Measurements from ENCODE around the gene MFSD1. TPM values are rescaled to one million over a fixed set of nuclear protein-coding genes. Genes with fewer than 3 reads are reported as not detected.

The MFSD1 gene
- total RNA-seq, 1 experiment from 2014 or later, result 50.7 TPM

DNA sequence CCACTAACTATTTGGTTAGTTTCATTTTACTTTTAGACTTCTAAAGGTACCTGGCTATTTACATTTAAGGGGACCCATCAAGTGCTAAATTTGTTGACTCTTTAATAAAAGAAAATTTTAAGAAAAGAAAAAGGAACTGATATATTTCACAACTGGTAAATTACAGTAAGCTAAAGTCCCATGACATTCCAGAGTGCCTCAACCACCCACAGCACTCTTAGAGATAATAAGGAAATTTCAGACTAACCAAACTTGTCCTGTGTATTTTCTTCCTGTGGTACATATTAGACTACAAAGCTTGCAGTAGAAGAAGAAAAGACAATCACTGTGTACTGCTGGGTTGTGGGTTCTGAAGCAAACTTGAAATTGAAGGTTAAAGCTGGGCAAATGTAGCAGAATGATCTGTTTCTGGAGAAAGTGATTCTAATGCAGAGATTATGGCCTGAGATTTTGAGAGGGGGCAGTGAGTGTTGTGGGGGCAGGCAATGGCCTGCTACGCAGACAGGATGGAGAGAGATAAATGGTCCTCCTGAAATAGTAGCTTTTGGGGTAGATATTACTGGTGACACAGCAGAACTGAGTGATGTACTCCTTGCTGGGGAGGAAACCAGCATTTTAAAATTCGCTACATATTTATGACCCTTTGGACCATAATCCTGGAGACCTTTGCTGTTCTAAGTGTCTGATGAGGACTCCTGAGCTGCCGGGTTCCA, 24.5 kb upstream of the MFSD1 start:
- H3K36me3 ChIP-seq (ENCODE audit: control insufficient read depth, insufficient read depth, low read length), result no peaks in the 10 kb centered on the region
- no TSS peak for BruUV-seq (replicated peaks)
- no peaks in the 10 kb centered on the region for H3K27me3 ChIP-seq (ENCODE audit: control insufficient read depth, insufficient read depth, low read length)
- no peak for ATAC-seq
- ChIA-PET CTCF (interaction anchor here (1.0 kb wide), 1 partner anchor 12 kb away, joined by 3 read pairs; no protein-coding TSS in a partner anchor), POLR2A (no interaction called here)
- TF ChIP-seq, protein P1, sequence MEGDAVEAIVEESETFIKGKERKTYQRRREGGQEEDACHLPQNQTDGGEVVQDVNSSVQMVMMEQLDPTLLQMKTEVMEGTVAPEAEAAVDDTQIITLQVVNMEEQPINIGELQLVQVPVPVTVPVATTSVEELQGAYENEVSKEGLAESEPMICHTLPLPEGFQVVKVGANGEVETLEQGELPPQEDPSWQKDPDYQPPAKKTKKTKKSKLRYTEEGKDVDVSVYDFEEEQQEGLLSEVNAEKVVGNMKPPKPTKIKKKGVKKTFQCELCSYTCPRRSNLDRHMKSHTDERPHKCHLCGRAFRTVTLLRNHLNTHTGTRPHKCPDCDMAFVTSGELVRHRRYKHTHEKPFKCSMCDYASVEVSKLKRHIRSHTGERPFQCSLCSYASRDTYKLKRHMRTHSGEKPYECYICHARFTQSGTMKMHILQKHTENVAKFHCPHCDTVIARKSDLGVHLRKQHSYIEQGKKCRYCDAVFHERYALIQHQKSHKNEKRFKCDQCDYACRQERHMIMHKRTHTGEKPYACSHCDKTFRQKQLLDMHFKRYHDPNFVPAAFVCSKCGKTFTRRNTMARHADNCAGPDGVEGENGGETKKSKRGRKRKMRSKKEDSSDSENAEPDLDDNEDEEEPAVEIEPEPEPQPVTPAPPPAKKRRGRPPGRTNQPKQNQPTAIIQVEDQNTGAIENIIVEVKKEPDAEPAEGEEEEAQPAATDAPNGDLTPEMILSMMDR (IDR thresholded peaks at IDR 0.05), result no peak
- TF ChIP-seq TCF7L2 (IDR thresholded peaks at IDR 0.05; ENCODE audit: low read depth, low read length), result no peak
- no peak for TF ChIP-seq POLR2AphosphoS5 (IDR thresholded peaks at IDR 0.05; ENCODE audit: low read depth, low read length)
- TF ChIP-seq, protein P2, sequence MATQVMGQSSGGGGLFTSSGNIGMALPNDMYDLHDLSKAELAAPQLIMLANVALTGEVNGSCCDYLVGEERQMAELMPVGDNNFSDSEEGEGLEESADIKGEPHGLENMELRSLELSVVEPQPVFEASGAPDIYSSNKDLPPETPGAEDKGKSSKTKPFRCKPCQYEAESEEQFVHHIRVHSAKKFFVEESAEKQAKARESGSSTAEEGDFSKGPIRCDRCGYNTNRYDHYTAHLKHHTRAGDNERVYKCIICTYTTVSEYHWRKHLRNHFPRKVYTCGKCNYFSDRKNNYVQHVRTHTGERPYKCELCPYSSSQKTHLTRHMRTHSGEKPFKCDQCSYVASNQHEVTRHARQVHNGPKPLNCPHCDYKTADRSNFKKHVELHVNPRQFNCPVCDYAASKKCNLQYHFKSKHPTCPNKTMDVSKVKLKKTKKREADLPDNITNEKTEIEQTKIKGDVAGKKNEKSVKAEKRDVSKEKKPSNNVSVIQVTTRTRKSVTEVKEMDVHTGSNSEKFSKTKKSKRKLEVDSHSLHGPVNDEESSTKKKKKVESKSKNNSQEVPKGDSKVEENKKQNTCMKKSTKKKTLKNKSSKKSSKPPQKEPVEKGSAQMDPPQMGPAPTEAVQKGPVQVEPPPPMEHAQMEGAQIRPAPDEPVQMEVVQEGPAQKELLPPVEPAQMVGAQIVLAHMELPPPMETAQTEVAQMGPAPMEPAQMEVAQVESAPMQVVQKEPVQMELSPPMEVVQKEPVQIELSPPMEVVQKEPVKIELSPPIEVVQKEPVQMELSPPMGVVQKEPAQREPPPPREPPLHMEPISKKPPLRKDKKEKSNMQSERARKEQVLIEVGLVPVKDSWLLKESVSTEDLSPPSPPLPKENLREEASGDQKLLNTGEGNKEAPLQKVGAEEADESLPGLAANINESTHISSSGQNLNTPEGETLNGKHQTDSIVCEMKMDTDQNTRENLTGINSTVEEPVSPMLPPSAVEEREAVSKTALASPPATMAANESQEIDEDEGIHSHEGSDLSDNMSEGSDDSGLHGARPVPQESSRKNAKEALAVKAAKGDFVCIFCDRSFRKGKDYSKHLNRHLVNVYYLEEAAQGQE (IDR thresholded peaks at IDR 0.05; ENCODE audit: insufficient read depth in 1 of 2, low read depth in 2 of 2, low read length in 1 of 2), result no peak
- no peak for TF ChIP-seq SIN3A (IDR thresholded peaks at IDR 0.05; ENCODE audit: borderline replicate concordance, insufficient read depth, low read depth, low read length)
- no peaks in the 10 kb centered on the region for H3K9me3 ChIP-seq (ENCODE audit: control insufficient read depth, insufficient read depth, low read depth, low read length)
- DNase-seq (ENCODE audit: low read depth, low spot score), result no peak
- peak overlapping the region; percentile 51 for H3K27ac ChIP-seq (ENCODE audit: low read length)
- in situ Hi-C loops (cut with HindIII; ENCODE audit: low pct_unique_long_range_greater_than_20kb, low sequenced_read_pairs), result no loop called here
- H3K4me1 ChIP-seq (ENCODE audit: control insufficient read depth, insufficient read depth, low read length), result no peaks in the 10 kb centered on the region
- intact Hi-C loops (cut with micrococcal nuclease; ENCODE audit: unreplicated experiment), result no loop called here
- no peak overlapping the region for H3K4me3 ChIP-seq (ENCODE audit: low read depth in 2 of 2, low read length in 2 of 2)

DNA sequence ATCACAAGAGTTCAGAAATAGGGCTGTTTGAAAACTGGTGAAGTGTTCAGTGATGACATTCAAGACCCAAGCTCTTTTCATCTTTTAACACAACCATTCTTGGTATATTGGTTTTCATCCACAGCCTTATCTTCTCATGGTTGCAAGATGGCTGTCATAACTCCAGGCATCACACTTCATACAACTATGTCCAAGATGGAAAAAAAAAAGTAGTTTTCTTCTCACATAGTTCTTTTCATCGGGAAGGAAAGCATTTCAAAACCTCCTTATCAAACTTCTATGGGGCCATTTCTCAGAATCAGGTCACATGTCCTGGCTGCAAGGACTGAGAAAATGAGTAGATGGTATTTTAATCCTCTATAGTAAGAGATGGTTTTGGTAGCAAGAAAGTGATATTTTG, 21.1 kb upstream of the MFSD1 start:
- ChIA-PET CTCF (no interaction called here), POLR2A (no interaction called here)
- H3K27me3 ChIP-seq (ENCODE audit: control insufficient read depth, insufficient read depth, low read length), result no peaks in the 10 kb centered on the region
- H3K27ac ChIP-seq (ENCODE audit: low read length), result peak overlapping the region; percentile 36; the same call in 1 of the 2 replicates
- TF ChIP-seq, protein P2 (IDR thresholded peaks at IDR 0.05; ENCODE audit: insufficient read depth in 1 of 2, low read depth in 2 of 2, low read length in 1 of 2), result no peak
- TF ChIP-seq TCF7L2 (IDR thresholded peaks at IDR 0.05; ENCODE audit: low read depth, low read length) (no peak), SIN3A (IDR thresholded peaks at IDR 0.05; ENCODE audit: borderline replicate concordance, insufficient read depth, low read depth, low read length) (no peak), POLR2AphosphoS5 (IDR thresholded peaks at IDR 0.05; ENCODE audit: low read depth, low read length) (no peak)
- TF ChIP-seq, protein P1 (IDR thresholded peaks at IDR 0.05), result no peak
- H3K4me1 ChIP-seq (ENCODE audit: control insufficient read depth, insufficient read depth, low read length), result no peaks in the 10 kb centered on the region; the same call in 1 of the 2 replicates
- H3K4me3 ChIP-seq (ENCODE audit: low read depth in 2 of 2, low read length in 2 of 2), result no peak overlapping the region
- no TSS peak for BruUV-seq (replicated peaks)
- intact Hi-C loops (cut with micrococcal nuclease; ENCODE audit: unreplicated experiment), result no loop called here
- in situ Hi-C loops (cut with HindIII; ENCODE audit: low pct_unique_long_range_greater_than_20kb, low sequenced_read_pairs), result no loop called here
- ATAC-seq (no peak), DNase-seq (ENCODE audit: low read depth, low spot score) (no peak)
- H3K36me3 ChIP-seq (ENCODE audit: control insufficient read depth, insufficient read depth, low read length), result no peaks in the 10 kb centered on the region
- H3K9me3 ChIP-seq (ENCODE audit: control insufficient read depth, insufficient read depth, low read depth, low read length), result peaks cover under 1% of the 10 kb centered on the region; the same call in 1 of the 2 replicates

All from Panc1 (cell line).